ENCODE results near the gene HNRNPA2B1. TPM values are rescaled to one million over a fixed set of nuclear protein-coding genes. Genes with fewer than 3 reads are reported as not detected.

Gene HNRNPA2B1
- total and polyA plus RNA-seq, 2 donors (not counting 1 experiment from before 2014, with no cell fraction given), result 167 to 524 TPM

GRCh38 chr7:26156451-26157420 lies 43.8 kb downstream of the HNRNPA2B1 start:
- no peak for TF ChIP-seq CTCF (IDR thresholded peaks at IDR 0.05)
- no peak for TF ChIP-seq EZH2 (IDR thresholded peaks at IDR 0.05; ENCODE audit: borderline replicate concordance, insufficient read depth, low read depth, low read length, poor library complexity, severe bottlenecking)
- Histone ChIP-seq H3K36me3 (replicated peaks in 1 of 2; ENCODE audit: control extremely low read depth in 1 of 2, control insufficient read depth in 1 of 2, extremely low read depth in 1 of 2, insufficient read depth in 2 of 2, low read length in 1 of 2) (no peaks in the 10 kb centered on the region), H2AFZ (ENCODE audit: insufficient read depth, low read depth, low read length, poor library complexity, severe bottlenecking) (no peak overlapping the region), H3K79me2 (ENCODE audit: control insufficient read depth, insufficient read depth, low read length) (no peaks in the 10 kb centered on the region), H3K27ac (ENCODE audit: low read length in 2 of 2) (peak overlapping the region; percentile 26 to 32), H3K4me2 (replicated peaks; ENCODE audit: low read depth, low read length, poor library complexity, severe bottlenecking) (peak overlapping the region; percentile 70), H3K9me3 (ENCODE audit: control extremely low read depth in 1 of 3, control insufficient read depth in 2 of 3, insufficient read depth in 1 of 3, low read length in 2 of 3) (peaks cover 0 to 3% (median 0%) of the 10 kb centered on the region in 3 donors), H4K20me1 (ENCODE audit: control insufficient read depth, insufficient read depth, low read length, poor library complexity, severe bottlenecking) (no peaks in the 10 kb centered on the region), H3K4me1 (ENCODE audit: control insufficient read depth in 2 of 2, insufficient read depth in 2 of 2, low read length in 2 of 2) (peaks cover 39 to 48% of the 10 kb centered on the region in 2 donors), H3K27me3 (replicated peaks in 1 of 4; ENCODE audit: control extremely low read depth in 1 of 4, control insufficient read depth in 3 of 4, insufficient read depth in 4 of 4, low read length in 3 of 4) (no peaks in the 10 kb centered on the region), H3K4me3 (ENCODE audit: control extremely low read depth in 1 of 5, extremely low read depth in 1 of 5, insufficient read depth in 1 of 5, low read depth in 2 of 5, low read length in 4 of 5) (peak overlapping the region in 4 of 5 experiments; percentile 10 to 62 (median 36)), H3K9ac (ENCODE audit: low read length) (peak overlapping the region; percentile 51)
- no peaks in the 10 kb centered on the region for H3K9me3 Mint-ChIP-seq (ENCODE audit: insufficient read depth)
- no peaks in the 10 kb centered on the region for H3K27me3 Mint-ChIP-seq
- peak; percentile 17 for ATAC-seq (ENCODE audit: low read depth)
- 35% methylated on average over 7 of the region's 20 CpGs for WGBS (ENCODE audit: insufficient coverage)
- ChIA-PET POLR2A (interaction anchor here (1.0 to 1.1 kb wide), 3 partner anchors 12 to 43 kb away, joined by 3 to 5 read pairs (median 3); no protein-coding TSS in a partner anchor), CTCF (interaction anchor here (0.6 to 2.9 kb wide), 9 partner anchors 10 to 264 kb away, joined by 3 to 13 read pairs (median 3); no protein-coding TSS in a partner anchor)
- H3K4me1 Mint-ChIP-seq, result peaks cover 59% of the 10 kb centered on the region
- peak overlapping the region; percentile 71 for H3K27ac Mint-ChIP-seq
- intact Hi-C loops (cut with micrococcal nuclease), result loop anchor here (2.0 to 5.0 kb wide), 2 partner anchors 36 to 259 kb away; no protein-coding TSS in a partner anchor
- peak; percentile 87 for DNase-seq
- H3K4me3 Mint-ChIP-seq, result peak overlapping the region; percentile 85

All from B cell (primary cell).